MV-4-11 (cell line): Measurements from ENCODE around the gene SLC25A1.

Experiments used
- DNase-seq: peaks from one replicate; lab custom pipeline; 2025; lab: John Stamatoyannopoulos, UW

The SLC25A1 gene

DNA sequence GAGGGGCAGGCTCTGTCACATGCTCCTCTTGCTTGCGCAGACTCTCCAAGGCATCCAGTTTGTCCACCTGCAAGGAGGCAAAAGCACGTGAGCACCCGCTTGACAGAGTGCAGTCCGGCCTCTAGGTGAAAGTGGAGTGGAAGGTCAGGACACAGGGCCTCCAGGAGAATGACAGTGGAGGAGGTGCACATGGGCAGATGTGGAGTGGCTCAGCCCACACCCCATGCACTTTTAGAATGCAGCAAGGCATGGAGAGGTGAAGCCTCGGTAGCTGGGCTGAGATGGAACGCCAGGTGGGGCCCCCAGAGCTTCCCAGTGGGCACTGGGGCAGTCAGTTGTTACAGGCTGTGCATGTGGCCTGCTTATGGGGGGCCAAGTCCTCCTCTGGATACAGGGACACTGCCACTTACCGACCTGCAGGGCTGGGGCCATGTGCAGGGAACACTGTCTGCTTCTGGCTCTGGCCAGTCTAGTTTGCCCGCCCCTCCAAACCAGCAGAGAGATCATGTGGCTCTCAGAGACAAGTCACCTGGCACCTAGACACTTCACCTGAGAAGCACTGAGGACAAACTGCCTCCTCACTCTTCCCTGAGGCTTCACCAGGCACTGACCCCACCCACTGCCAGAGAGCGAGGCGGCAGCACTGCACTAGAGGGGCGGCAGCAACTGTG, 2.3 kb upstream of the SLC25A1 start:
- no peak for DNase-seq

DNA sequence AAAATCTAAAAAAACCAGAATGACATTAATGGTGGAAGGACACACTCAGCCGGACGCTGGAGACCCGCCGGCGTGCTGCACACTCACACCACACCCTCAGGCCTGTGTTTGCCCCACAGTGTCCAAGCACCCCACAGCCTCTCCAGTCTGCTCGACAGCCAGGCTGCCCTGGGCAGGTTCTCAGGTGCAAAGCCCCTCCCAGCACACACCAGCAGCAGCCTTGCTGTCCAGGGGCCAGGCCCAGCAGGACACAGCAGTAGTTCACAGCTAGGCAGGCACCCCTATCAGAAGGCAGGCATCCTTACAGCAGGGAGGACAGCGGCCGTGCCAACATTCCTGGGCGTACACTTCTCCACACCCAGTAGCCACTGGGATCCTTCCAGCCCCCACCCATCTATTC, 1.7 kb upstream of the SLC25A1 start:
- DNase-seq = no peak

DNA sequence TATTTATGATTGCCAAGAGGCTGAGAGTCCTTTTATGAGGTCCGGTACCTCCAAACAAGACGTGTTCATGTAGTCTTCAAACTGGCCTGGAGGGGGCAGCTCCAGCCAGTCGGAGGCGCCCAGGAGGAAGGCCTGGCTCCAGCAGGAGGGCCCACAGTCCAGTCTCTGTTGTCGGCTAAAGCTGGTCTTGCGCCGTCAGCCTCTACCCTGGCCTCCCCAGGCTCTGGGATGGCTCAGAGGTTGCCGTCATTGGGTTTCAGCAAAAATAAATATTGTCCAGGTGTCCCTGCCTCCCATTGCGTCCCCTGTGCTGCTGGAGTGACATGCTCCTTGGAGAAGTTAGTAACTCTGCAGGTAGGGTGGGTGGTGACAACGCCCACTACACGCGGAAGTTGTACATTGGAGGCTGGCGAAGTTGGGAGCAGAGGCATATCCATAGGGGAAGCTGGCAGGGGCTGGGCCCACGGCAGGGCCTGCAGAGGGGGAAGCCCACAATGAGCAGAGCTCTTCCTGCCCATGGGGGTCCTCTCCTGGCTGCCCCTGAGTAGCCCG, 1.0 kb upstream of the SLC25A1 start:
- peak; percentile 62 for DNase-seq

DNA sequence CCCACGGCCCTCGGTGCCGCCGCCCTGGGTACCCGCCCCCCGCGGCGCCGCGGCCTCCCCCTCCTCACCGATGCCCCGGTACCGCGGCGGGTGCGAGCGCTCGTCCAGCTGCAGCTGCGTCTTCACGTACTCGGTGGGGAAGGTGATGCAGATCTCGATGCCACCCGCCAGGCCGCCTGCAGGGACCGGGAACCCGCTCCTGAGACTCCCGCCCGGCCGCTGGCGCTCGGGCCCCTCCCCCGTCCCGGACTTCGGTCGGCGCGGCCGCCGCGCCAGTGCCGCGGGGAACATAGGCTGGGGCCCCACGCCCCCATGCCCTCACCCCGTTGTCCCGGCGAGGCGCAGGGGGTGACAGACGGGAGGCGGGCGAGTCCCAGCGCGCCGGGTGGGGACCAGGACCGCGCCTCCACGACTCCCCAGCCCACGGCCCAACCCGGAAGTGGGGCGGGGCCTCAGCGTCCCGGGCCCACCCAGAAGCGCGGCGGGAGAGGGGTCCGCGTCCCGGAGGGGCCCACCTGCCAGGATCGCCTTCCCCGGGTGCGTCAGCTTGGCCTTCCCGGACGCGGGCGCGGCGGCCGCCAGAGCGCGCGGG, 375 bp downstream of the SLC25A1 start:
- no peak for DNase-seq

DNA sequence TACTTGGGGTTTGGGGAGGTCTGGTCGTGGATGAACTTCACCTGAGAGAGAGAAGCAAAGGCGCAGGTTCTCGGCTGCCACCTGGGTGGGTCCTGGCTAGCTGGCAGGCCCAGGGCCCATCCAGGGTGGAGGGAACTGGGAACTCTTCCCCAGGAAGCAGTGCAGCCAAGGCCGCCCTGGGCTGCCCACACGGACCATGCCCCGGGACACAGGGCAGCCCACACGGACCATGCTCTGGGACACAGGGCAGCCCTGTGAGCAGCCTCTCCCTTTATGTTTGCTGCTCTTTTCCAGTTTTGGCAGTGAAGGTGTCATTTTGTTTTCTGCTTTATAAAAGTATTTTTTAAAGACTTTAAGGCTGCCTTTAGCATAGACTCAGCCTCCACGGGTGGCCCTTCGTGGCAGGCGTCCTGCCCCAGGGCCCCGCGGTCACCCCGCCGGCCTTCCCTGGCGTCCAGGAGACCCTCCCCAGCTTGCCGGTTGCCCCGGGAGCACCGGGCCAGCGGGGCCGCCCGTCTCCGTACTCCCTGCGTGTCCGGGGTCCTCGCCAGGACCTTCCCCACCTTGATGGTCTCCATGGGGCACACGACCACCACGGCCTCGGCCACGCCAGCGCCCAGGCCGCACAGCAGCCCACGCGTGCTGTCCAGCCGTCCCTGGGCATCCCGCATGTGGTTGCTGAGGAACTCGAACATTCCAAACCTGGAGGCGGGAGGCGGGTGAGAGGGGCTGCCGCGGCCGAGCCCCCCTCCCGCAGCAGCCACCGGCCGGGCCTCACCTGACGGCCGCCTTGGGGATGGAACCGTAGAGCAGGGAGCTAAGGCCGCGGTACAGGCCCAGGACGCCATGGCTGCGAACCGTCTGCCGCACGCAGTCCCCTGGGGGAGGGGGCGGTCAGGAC, 1.1 kb downstream of the SLC25A1 start:
- no peak for DNase-seq

DNA sequence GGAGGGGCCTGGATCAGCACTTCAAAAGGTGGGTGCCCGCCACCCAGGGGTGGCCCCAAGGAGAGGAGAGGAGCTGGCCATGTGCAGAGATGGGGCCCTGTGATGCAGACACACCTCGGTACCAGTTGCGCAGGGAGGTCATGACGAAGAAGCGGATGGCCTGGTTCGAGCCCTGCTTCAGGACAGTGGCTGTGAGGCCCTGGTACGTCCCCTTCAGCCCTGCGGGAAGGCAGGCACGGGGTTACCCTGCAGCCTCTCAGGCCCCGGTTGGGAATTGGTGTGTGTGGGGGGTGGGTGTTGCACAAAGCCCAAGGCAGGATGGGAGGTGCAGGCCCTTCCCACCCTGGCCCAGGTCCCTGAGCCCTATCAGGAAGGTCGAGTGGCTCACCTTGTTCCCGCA, 1.8 kb downstream of the SLC25A1 start:
- no peak for DNase-seq

DNA sequence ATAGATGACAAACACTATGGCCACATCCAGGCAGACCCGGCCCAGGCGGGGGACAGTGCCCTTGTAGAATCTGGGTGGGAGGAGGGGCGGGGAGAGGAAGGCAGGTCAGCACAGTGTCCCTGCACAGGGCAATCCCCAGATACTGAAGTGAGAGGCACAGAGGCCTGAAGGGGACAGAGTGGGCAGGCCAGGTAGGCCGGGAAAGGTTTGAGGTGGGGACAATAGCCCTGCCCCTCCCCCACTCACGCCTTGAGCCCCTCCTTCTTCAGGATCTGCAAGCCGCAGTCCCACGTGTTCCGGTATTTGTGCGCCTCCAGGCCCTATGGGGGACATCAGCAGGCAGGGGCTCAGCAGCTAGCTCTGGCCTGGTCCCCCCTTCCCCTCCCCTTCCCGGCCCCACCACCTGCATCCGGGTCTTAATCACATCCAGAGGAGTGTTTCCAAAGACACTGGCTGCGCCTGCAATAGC, 2.3 kb downstream of the SLC25A1 start:
- DNase-seq = no peak

DNA sequence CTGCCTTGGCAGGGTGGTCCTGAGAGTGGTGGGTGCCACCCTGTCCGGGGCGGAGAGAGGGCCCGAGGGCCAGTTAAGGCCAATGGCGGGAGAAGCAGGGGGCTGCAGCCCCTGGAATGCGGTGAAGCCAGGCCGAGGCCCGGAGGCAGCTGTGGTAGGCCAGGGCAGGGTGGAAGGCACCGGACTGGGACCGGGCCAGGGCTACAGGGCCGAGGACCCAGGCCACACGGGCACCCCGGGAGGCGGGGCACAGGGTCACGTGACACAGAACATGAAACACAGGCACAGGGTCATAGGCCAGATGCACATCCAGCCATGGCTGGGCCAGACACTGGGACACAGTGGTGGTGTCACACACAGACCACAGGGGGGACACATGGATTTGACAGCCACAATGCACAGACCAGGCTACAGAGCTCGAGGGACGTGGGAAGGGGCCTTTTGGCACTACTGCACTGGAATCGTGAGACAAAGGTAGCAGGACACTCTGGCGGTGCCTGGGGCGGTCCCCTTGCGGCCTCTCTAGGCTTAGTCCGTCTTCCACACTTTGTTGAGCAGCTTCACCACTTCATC, 2.8 kb downstream of the SLC25A1 start:
- DNase-seq = no peak

DNA sequence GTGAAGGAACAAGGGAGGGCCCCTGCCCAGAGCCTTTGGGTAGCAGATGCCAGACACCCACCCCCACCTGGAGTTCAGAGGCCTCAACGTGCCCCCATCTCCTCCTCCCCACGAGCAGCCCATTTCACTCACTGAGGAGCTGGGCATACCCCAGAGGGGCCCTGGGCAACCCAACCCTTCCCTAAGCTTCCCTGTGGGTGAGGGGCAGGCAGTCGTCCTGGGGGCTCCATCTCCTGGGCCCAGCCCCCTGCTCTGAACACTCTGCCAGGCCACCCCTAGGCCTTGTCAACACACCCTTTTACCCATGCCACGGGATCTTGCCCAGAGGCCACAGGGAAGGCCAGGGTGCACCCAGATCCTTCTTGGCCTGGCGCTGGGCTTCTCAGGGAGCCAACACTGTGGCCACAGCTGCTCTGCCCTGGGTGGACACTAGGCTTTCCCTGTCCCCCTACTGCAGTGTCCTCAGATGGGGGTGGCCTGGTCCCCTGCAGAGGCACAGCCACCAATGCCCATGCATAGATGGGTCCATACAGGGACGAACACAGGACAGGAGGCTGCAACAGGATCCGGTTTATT, 3.4 kb downstream of the SLC25A1 start:
- no peak for DNase-seq

DNA sequence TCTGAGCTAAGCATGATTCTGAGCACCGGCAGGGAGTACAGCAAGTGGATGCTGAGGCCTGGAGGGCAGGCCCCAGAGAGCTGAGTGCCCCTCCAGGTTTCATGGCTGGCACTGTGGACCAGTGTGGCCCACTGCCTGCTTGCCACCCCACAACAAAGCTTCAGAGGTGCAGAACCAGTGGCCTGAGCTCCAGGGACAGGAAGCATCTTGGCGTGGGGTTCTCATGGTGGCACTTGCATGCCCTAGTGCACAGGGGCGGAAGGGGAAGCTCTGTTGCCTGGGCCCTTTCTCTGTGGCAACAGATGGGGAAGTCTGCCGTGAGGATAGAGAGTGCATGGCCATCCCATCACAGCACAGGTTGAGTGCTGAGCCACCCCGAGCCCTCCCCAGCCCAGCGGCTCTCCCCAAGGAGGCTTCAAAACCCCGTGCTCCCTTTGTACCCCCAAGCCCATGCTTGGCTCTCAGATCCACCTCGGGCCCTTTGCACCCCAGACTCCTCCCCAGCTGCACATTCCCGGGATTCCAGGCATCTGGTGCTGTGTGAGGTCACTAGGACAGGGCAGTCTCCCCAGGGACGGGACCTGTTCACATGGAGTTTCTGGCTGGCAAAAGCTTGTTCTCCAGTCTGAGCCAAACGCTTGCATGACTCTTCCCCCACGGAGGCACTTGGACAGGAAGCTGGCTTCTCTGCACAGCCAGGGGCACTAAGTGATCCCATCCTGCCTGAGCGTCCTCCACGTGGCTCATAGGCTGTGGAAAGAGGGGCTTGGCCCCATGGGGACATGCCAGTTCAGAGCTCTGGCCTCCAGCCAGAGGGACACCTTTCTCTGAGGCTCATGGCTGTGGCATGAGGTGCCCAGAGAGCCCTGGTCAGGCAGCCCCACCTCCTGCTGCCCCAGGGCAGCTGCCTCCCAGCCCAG, 4.2 kb downstream of the SLC25A1 start:
- peak; percentile 81 for DNase-seq

DNA sequence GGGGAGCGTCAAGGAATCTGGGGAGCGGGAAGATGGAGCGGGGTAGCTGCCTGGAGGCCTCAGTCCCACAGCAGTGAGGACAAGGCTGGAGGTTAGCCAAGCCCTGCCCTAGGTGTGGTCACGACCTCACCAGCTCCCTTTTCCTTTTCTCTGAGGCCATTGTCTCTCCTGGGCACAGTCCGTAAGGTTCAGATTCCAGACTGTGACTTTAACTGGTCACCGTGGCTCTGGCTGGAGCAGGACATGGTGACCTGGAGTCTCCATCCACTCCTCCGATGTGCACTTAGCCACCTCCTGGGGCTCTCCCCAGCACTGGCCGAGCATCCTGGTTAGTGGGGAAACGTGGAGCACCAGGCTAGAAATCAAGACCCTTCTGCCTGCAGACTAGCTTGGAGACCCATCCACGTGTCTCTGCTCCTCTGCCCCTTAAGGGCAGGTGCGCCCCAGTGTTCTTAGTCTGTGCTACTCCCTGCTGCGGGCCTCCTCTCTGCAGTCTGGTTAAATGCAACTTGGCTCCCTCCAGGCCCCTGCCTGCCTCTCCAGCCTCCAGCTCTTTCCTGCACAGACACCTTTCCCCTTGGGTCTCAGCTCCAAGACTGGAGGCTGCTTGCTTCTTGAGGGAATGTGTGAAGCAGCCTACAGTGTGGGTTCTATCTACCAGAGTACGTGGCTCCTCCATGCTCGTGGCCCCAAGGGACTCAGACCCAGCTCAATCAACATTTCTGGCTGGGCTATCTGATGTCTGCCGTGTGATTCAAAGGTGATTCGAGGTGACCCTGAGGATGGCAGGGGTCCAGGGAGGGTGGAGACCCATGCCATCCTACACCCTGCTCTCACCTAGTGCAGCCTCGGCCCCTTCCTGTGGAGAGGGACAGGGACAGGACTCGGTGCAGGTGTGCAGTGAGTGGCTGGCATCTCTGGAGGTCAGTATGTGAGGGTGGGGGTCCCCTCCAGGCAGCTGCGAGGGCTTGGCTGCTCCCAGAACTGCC, 5.2 kb downstream of the SLC25A1 start:
- no peak for DNase-seq

DNA sequence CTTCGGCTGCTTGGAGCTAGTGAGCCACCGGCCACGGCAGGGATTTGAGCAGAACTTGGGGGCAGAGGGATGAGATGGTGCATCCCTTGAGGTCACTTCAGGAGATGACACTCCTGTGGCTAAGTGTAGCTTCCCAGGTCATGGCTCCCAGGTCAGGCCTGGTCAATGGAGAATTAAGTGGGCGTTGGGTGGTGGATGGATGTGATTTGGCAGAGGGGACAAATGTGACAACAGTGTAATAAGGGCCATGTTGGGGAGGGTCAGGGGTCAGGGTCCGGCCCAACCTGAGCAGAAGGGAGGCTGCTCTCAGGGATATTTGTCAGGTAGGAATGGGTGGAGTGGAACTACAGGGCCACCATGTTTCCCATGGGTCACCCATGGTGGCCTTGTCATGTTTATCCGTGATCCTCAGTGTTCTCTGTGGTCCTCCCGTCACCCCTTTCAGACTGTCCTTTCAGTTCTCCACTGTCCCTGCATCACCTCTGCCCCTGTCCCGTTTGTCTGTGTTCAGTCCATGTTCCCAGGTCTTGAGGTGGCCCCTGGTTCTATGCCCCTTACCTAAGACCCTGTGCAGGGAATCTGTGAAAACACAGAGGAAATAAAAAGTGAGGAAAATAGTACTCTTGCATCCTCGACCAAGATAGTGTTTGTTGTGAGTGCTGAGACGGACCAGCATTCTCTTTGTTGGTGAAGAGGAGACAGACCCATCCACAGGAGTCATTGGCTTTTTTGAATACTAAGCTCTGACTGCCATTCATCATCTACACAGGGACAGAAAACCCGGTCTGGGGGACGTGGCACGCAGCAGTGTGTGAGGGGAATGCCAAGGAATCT, 6.1 kb downstream of the SLC25A1 start:
- DNase-seq = no peak

DNA sequence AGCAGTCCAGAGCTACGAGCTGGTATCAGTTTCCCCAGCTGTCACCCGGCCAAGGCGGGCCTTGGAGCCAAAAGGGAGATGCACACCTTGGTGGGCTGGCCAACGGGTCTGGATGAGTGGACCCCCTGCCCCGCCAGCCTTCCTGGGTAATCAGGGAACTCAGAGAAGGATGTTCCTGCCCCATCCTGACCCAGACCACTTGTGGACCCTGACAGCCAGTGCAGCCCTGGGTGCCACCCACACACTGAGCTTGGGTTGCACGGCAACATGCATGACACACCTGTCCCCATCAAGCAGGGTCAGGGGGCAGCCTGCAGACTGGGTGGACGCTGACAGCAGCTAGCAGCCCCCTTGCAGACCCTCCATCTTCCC, 8.6 kb downstream of the SLC25A1 start:
- DNase-seq = no peak

DNA sequence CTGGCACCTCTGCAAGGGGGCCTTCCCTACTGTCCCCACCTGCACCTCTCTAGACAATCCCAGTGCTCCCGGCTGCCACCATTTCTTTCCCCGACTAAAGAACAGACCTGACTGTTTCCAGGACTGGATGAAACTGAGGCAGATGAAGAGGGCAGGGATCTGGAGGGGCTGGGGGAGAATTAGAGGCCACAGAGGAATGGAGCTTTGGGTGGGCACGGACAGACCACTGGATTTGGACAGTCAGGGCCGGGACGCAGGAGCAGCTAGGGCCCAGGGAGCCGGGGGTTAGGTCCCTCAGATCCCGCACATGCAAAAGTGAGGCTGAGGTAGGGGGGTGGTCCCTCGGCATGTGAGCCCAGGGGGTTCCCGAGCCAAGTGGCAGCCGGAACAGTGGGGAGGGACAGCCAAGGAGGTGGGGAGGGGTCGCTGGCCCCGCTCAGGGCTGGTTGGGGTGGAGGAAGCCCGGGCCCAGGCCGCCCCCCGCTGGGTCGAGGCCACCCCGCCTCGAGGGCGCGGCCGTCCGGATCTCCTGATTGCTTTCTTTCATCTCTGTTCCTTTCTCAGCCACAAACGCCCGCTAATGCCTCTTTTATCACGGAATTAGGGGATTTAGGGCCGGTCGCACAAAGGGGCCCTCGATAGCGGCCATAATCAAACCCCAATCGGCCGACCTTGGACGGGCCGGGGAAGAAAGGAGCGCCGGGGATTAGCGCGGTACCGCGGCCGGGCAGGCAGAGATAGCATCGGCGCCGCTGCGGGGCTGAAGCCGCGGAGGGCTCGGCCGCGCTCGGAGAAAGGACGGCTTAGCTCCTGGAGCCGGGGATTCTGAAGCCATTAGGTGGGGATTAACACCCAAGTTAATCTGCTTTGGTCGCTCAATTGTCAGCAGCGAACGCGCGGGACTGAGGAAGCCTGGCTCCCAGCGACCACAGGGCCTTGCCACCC, 9.3 kb downstream of the SLC25A1 start:
- DNase-seq = no peak

DNA sequence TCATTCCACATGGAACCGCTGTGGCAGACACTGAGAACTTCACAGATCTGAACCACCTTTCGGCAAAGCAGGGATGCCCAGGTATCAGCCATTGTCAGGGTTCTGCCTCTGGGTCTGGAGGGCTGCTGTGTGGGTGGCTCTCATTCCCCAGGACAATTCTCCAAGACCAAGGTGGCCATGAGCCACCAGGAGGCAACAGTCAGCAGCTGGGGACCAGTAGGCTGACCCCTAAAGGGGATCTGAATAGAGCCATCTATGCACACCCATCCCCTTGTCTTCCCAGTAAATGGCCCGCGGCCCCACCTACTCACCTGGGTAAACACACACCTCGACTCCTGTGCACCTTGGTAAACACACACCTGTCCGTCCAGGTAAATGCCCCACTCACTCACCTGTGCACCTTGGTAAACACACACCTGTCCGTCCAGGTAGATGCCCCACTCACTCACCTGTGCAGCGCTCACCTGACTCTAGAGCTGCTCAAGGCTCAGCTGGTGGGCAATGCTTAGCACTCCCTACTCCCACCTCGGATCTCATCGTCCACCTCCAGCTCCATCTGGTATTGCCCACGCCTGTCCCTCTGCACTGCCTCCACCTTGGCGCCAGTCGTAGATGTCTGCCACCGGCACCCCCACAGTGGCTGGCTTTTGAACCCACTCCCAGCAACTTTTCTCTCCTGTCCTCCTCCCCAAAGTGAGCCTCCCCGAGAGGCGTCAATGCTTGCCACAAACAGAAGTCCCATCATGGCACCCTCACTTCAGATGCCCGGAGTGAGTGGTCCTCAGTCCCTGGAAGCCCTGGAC, 10.2 kb downstream of the SLC25A1 start:
- peak; percentile 6 for DNase-seq

DNA sequence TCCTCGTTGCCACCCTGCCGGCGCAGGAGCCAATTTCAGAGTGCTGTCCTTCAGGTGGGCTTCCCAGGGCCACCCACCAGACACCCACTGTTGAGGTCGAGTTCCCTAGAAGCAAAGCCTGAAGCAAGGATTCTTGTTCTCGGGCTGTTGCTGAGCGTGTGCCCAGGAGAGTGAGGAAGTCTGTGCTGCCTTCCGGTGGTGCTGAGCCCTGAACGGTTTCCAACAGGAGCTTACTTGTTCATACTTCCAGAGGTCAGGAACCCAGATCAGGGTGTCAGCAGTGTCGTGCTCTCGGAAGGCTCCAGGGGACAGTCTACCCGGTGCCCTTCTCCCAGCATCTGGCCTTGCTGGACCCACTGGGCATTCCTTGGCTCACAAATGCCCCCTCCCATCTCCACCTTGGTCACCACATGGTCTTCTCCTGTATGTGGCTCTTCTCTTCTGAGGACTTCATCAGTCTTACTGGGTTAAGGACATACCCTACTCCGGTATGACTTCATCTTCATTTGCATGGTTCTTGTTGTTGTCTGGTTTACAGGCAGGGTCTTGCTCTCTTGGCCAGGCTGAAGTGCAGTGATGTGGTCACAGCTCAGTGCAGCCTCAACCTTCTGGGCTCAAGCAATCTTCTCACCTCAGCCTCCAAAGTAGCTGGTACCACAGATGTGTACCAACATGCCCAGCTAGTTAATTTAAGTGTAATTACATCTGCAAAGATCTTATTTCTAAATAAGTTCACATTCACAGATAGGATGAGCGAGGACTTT, 11.2 kb downstream of the SLC25A1 start:
- no peak for DNase-seq
